Measurements from ENCODE around the gene EPB41L4B.
"Not testable (repeated sequence)": the region's sequence is repeated elsewhere in the genome, so short reads cannot be mapped to it uniquely, and the experiment has no call there.

EPB41L4B gene

DNA sequence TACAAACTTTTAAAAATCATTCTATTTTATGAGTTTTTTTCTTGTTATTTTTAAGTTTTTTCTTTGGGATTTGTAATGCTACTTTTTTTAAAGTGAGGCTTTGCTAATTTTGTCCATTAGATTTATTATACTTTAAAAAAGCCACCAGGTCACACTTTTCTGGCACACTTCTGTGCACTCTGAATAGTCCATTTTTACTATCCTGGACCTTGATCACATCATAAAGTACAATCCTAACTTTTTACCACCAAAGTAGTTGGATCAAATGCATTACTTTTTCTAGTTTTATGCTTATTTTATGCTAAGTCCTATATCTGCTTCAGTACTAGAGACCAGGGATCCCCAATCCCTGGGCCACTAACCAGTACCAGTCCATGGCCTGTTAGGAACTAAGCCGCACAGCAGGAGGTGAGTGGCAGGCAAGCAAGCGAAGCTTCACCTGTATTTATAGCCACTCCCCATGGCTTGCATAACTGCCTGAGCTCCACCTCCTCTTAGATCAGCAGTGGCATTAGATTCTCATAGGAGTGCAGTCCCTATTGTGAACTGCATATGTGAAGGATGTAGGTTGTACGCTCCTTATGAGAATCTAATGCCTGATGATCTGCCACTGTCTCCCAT, 169.8 kb downstream of the EPB41L4B start:
- no peak for DNase-seq

- DNase-seq, result no peak
Measured at GRCh38 chr9:109149722-109150121, 171.1 kb downstream of the EPB41L4B start.

GRCh38 chr9:109149089-109149488, 171.8 kb downstream of the EPB41L4B start:
- DNase-seq, result no peak

DNA sequence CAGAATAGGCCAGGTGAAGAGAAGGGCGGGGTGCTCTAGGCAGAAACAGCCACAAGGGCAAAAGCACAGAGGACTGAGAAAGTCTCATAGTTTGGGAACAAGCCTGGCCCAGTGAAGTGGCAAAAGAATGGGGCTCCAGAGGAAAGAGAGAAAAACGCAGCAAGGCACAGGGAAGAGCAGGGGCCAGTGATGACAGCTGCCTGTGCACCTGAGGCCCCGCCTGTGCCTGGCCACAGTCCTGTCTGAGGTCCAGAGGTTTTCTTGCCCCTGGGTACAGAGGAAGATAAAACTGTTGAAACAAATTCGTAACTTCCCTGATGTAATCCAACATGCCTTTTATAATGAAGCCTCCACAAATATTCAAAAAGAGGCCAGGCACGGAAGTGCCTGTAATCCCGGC, 175.8 kb downstream of the EPB41L4B start:
- DNase-seq, result no peak

- no peak for DNase-seq
Measured at GRCh38 chr9:109143881-109144562, 176.8 kb downstream of the EPB41L4B start.

DNA sequence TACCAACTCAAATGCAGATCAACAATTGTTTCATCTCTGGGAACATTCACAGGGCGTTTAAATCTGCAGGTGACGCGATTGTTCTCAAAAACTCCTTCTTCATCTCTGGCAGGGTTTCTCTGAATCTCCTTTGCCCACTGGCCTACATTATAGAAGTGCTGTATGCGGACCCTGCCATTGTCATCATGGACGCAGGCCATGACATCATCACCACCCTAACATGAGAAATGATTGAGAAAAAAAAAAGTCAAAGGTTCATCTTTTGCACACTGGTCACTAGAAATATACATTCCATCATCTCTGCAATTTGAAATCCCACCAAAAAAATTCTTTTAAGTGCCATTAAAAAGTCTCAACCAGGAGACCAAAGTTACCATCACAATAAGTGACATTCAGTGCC, 179.5 kb downstream of the EPB41L4B start:
- DNase-seq, result no peak

- DNase-seq, result no peak
Measured at GRCh38 chr9:109139851-109140250, 181.0 kb downstream of the EPB41L4B start.

DNA sequence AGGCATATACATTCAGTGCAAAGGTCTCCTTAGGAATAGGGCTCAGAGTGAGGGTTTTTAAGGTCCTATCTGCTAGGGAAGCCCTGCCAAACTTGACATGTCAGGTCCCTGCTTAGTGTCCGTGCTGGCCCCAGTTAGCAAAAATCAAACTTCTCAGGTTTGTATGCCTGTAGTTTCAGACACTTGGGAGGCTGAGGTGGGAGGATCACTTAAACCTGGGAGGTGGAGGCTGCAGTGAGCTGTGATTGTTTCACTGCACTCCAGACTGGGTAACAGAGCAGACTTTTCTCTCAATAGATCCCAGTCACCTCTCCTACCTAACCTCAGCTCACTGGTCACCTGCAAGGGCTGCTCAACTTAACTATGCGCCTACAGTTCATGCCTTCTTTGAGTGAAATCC, 182.4 kb downstream of the EPB41L4B start:
- no peak for DNase-seq

- DNase-seq, result no peak
Measured at GRCh38 chr9:109134167-109134578, 186.7 kb downstream of the EPB41L4B start.

DNA sequence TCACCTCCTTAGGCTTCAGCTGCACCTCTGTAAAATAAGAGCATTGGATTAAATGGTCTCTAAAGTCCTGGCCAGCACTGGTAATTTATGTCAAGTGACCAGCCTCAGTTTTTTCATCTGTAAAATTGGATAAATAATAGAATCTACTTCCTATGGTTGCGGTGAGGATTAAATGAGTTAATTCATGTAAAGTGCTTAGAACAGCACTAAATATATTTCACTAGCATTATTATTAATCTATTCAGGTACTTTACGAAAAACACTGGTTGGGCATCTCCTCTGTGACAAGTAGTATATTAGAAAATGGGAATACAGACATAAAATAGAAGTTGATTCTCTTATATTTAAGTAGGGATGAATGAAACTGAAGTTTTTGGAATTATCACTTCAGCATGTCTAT, 187.3 kb downstream of the EPB41L4B start:
- no peak for DNase-seq

DNA sequence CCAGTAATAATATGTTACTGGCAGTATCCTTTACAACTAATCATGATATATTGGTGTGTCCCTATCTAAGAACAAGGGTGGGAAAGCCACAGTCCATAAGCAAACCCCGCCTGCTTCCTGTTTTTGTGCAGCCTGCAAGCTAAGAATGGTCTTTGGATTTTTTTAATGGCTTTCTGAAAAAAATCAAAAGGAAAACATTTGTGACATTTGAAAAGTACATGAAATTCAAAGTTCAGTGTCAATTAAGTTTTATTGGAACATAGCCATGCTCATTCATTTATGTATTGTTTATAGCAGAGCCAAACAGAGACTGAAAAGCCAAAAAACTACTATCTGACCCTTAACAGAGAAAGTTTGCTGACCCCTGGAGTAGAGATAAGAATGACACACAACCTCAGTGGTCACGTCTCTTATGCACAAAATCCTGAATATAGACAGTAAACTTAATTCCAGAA, 188.3 kb downstream of the EPB41L4B start:
- DNase-seq, result no peak

GRCh38 chr9:109129470-109130197, 191.2 kb downstream of the EPB41L4B start:
- DNase-seq, result no peak

GRCh38 chr9:109126671-109127070, 194.2 kb downstream of the EPB41L4B start:
- DNase-seq, result not testable (repeated sequence)

GRCh38 chr9:109124121-109124520, 196.7 kb downstream of the EPB41L4B start:
- DNase-seq, result no peak

DNA sequence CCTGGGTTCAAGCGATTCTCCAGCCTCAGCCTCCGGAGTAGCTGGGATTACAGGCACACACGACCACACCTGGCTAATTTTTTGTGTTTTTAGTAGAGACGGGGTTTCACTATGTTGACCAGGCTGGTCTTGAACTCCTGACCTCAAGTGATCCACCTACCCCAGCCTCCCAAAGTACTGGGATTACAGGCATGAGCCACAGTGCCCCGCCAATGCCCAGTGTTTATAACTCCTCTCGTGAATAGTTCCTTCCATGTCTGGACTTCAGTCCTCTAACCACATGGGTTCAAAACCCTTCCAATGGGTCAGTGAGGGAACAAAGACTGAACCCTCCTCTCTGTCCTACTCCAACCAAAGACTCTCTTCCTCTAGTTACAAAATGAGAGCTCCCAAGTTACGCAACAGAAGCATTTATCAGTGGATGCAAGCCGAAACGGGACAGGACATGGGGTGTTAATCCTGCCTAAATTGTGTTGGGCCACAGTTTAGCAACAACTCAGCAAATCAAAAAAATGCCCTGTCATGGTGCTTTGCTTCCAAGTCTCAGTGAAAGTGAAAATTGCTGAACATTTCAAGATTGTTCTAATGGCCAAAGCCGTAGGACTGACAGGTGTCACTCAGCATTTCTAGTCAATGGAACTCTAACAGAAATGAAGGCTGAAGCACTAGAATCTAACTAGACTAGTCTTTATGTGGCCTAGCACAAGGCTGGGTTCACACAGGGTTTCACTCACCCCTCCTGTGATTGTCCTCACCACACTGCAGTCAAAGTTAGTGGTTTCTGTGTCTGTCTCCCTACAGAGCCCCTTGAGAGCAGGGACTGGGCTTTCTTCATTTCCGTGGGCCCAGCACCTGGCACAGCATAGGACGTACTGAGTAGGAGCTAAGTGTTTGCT, 197.9 kb downstream of the EPB41L4B start:
- no peak for DNase-seq

Measured in stimulated activated naive CD4-positive, alpha-beta T cell (primary cell).